ENCODE results near the gene GBF1.

GBF1 gene

GRCh38 chr10:102395400-102396316 lies 150.3 kb downstream of the GBF1 start, which contains the start of gene NFKB2:
Gene NFKB2, plus strand, starts transcription at chr10:102395705. Its CDS starts 255 bp downstream, at chr10:102395960.
- TF ChIP-seq CTCF (conservative IDR thresholded peaks at IDR 0.05), result no peak
- H3K27ac ChIP-seq, result peak within 1 kb of the TSS; percentile 61

- peak overlapping the region; percentile 61 for H3K27ac ChIP-seq
- no peak for TF ChIP-seq CTCF (conservative IDR thresholded peaks at IDR 0.05)
These were observed 151.0 kb downstream of the GBF1 start for GRCh38 chr10:102396317-102396650.

- no peak for TF ChIP-seq CTCF (conservative IDR thresholded peaks at IDR 0.05)
- peak overlapping the region; percentile 61; the same call in 1 of the 2 replicates for H3K27ac ChIP-seq
These were observed 151.4 kb downstream of the GBF1 start for GRCh38 chr10:102396730-102397151.

GRCh38 chr10:102397222-102398171 lies 152.2 kb downstream of the GBF1 start:
- no peak overlapping the region for H3K27ac ChIP-seq
- TF ChIP-seq CTCF (conservative IDR thresholded peaks at IDR 0.05), result no peak

- no peak for TF ChIP-seq CTCF (conservative IDR thresholded peaks at IDR 0.05)
- H3K27ac ChIP-seq, result peak overlapping the region; percentile 81
These were observed 153.1 kb downstream of the GBF1 start for GRCh38 chr10:102398172-102399020.

GRCh38 chr10:102399217-102400021 lies 154.1 kb downstream of the GBF1 start:
- H3K27ac ChIP-seq, result peak overlapping the region; percentile 81
- TF ChIP-seq CTCF (conservative IDR thresholded peaks at IDR 0.05), result peak; percentile 97
